ENCODE results near the gene PACC1. TPM values are rescaled to one million over a fixed set of nuclear protein-coding genes. Genes with fewer than 3 reads are reported as not detected.

The PACC1 gene
- total and polyA plus RNA-seq, 3 donors from 2014 or later = 10.2 to 15.9 (median 13.4) TPM

DNA sequence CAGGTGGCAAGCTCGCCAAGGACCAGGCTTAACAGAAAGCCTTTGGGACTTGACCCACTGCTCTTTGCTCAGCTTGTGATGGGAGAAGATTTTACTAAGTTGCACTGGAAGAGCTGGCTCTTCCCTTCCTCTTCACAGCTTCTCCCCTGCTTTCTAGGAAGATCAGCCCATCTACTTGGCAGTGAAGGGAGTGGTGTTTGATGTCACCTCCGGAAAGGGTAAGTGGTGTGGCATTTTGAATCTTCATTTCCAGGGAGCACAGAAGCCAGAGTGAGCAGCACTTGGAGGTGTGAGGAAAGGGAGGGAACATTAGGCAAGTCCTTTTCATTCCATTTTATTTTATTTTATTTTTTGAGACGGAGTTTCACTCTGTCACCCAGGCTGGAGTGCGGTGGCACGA lies 27.7 kb upstream of the PACC1 start:
- Histone ChIP-seq H3K27ac (no peak overlapping the region), H3K4me1 (no peaks in the 10 kb centered on the region), H3K36me3 (ENCODE audit: low read depth, missing control alignments) (no peaks in the 10 kb centered on the region), H3K4me3 (no peak overlapping the region), H3K9me3 (no peaks in the 10 kb centered on the region), H3K27me3 (no peaks in the 10 kb centered on the region)
- no peak for TF ChIP-seq POLR2A (IDR thresholded peaks at IDR 0.05)
- TF ChIP-seq, protein P1, sequence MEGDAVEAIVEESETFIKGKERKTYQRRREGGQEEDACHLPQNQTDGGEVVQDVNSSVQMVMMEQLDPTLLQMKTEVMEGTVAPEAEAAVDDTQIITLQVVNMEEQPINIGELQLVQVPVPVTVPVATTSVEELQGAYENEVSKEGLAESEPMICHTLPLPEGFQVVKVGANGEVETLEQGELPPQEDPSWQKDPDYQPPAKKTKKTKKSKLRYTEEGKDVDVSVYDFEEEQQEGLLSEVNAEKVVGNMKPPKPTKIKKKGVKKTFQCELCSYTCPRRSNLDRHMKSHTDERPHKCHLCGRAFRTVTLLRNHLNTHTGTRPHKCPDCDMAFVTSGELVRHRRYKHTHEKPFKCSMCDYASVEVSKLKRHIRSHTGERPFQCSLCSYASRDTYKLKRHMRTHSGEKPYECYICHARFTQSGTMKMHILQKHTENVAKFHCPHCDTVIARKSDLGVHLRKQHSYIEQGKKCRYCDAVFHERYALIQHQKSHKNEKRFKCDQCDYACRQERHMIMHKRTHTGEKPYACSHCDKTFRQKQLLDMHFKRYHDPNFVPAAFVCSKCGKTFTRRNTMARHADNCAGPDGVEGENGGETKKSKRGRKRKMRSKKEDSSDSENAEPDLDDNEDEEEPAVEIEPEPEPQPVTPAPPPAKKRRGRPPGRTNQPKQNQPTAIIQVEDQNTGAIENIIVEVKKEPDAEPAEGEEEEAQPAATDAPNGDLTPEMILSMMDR (IDR thresholded peaks at IDR 0.05) = no peak
- DNase-seq = no peak
- intact Hi-C loops (cut with DNase I; ENCODE audit: low total_unique reads) = no loop called here
- 93 to 97% methylated on average over 5 of the region's 5 CpGs for WGBS, 2 donors

GRCh38 chr1:212440419-212440818 lies 25.7 kb upstream of the PACC1 start:
- intact Hi-C loops (cut with DNase I; ENCODE audit: low total_unique reads) = no loop called here
- no peak overlapping the region for H3K27ac ChIP-seq
- no peak overlapping the region for H3K4me3 ChIP-seq
- H3K36me3 ChIP-seq (ENCODE audit: low read depth, missing control alignments) = no peaks in the 10 kb centered on the region
- no peak for TF ChIP-seq POLR2A (IDR thresholded peaks at IDR 0.05)
- TF ChIP-seq, protein P1 (IDR thresholded peaks at IDR 0.05) = no peak
- H3K4me1 ChIP-seq = no peaks in the 10 kb centered on the region
- WGBS, 2 donors = 74 to 77% methylated on average over 9 of the region's 9 CpGs
- no peak for DNase-seq
- no peaks in the 10 kb centered on the region for H3K9me3 ChIP-seq
- H3K27me3 ChIP-seq = no peaks in the 10 kb centered on the region

DNA sequence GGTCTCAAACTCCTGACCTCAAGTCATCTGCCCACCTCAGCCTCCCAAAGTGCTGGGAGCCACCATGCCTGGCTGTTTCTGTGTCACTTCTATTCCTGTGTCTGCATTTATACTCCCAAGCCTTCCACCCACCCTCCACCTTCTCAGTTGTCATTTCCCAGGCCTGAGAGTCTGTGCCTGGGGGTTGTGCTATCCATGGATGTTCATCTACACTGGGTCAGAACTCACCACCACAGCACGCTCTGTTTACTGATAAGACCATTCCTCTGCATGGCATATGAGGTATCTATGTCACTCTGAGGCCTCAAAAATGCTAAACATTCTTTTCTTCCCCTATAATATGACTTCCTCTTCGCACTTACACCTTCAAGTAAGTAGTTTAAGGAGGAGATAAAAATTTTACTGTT lies 24.1 kb upstream of the PACC1 start:
- DNase-seq = no peak
- 95 to 100% methylated on average over 2 of the region's 2 CpGs for WGBS, 2 donors
- H3K4me1 ChIP-seq = no peaks in the 10 kb centered on the region
- no peak overlapping the region for H3K27ac ChIP-seq
- H3K9me3 ChIP-seq = no peaks in the 10 kb centered on the region
- intact Hi-C loops (cut with DNase I; ENCODE audit: low total_unique reads) = no loop called here
- H3K36me3 ChIP-seq (ENCODE audit: low read depth, missing control alignments) = no peaks in the 10 kb centered on the region
- no peak for TF ChIP-seq POLR2A (IDR thresholded peaks at IDR 0.05)
- TF ChIP-seq, protein P1 (IDR thresholded peaks at IDR 0.05) = no peak
- H3K27me3 ChIP-seq = no peaks in the 10 kb centered on the region
- no peak overlapping the region for H3K4me3 ChIP-seq

DNA sequence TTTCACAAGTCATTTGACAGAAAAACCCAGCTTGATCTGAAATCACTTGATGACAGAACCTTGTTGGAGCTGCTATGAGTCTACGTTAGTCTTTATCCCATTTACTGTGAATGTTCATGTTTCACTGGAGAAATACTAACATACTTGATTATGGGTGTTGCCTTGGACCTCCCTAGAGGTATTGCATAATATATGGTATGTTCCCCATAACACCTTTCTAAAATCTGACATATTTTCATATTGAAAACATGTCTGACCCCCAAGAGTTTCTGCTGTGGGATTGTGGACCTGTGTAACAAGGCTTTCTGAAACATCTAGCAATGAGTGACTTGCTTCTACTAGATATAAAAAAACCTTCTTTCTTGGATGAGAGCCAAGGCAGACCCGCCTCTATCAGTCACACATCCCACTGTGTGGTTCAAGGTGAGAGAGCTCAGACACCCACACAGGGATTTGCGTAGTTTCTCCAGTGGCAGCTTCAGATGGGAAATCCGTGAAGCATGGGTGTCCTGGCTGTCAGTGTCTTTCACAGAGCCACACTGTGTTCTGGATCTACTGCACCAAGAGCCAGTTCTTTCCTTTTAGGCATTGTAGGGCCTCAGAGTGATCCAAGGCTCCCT lies 22.6 kb upstream of the PACC1 start:
- TF ChIP-seq, protein P1 (IDR thresholded peaks at IDR 0.05) = no peak
- no peak for TF ChIP-seq POLR2A (IDR thresholded peaks at IDR 0.05)
- no peaks in the 10 kb centered on the region for H3K4me1 ChIP-seq
- WGBS, 2 donors = 74 to 82% methylated on average over 4 of the region's 4 CpGs
- intact Hi-C loops (cut with DNase I; ENCODE audit: low total_unique reads) = no loop called here
- DNase-seq = no peak
- H3K27me3 ChIP-seq = no peaks in the 10 kb centered on the region
- H3K9me3 ChIP-seq = no peaks in the 10 kb centered on the region
- no peak overlapping the region for H3K4me3 ChIP-seq
- H3K36me3 ChIP-seq (ENCODE audit: low read depth, missing control alignments) = no peaks in the 10 kb centered on the region
- H3K27ac ChIP-seq = no peak overlapping the region

- no peaks in the 10 kb centered on the region for H3K27me3 ChIP-seq
- no peak for DNase-seq
- H3K36me3 ChIP-seq (ENCODE audit: low read depth, missing control alignments) = no peaks in the 10 kb centered on the region
- no peaks in the 10 kb centered on the region for H3K9me3 ChIP-seq
- intact Hi-C loops (cut with DNase I; ENCODE audit: low total_unique reads) = no loop called here
- no peaks in the 10 kb centered on the region for H3K4me1 ChIP-seq
- H3K4me3 ChIP-seq = no peak overlapping the region
- TF ChIP-seq, protein P1 (IDR thresholded peaks at IDR 0.05) = no peak
- no peak for TF ChIP-seq POLR2A (IDR thresholded peaks at IDR 0.05)
- H3K27ac ChIP-seq = no peak overlapping the region
- 96 to 98% methylated on average over 4 of the region's 4 CpGs for WGBS, 2 donors
Observed at GRCh38 chr1:212434992-212435391, 20.3 kb upstream of the PACC1 start.

Data from testis (tissue), 3 donors.